ENCODE measurements around the gene ZNF304.
A peak's percentile ranks its signal among the peaks of the same experiment; 100 is the strongest.

ZNF304 gene

DNA sequence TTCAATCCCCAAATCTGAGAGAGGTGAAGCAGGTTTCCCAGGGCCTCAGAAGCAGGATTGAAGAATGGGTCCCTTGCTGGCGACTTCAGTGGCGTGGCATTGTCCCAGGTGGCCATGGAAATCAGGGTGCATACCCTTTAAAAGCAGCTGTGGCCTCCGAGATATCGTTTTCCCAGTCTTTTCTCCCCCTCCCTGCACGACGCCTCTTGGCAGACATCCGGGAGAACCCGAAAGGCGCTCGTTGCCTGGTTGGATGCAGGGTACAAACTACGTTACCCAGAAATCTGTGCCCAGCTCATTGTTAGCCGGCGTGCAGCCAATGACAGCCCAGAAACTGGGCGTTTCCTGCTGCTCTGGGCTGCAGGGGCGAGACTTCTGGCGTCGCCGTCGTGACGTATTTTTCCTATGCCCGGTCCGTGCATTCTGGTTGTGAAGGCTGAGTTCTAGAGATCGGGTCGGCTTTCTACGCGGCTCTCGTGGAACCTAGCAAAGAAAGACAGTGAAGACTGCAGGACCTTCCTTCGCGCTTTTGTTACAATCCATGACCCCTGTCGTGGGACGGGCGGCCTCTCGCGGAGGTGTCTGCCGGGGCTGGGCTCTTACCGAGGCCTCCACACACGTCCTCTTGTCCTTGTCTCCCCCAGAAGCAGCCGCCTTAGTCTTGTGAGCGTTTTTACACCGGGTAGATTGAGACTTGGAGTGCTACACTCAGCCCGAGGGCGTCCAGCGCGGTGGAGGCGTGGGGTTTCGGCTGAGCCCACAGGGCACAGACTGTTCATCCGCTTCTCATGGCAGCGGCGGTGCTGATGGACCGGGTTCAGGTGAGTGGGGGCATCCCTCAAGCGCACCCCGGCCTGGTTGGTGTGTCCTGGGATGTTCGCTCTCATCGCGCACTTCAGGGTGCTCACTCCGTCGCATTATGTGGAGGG, at the start of gene ZNF304:
ZNF304 (plus strand) TSS at position 395 of the 929 bp plus-strand sequence; CDS start at position 789, 394 bp downstream.
- DNase-seq (ENCODE audit: low read depth): peak; percentile 90
- peak within 1 kb of the TSS; percentile 71 for H3K4me3 ChIP-seq (ENCODE audit: low read depth, low read length)
- in situ Hi-C loops (cut with HindIII; ENCODE audit: low sequenced_read_pairs): no loop called here
- TF ChIP-seq, protein P1, sequence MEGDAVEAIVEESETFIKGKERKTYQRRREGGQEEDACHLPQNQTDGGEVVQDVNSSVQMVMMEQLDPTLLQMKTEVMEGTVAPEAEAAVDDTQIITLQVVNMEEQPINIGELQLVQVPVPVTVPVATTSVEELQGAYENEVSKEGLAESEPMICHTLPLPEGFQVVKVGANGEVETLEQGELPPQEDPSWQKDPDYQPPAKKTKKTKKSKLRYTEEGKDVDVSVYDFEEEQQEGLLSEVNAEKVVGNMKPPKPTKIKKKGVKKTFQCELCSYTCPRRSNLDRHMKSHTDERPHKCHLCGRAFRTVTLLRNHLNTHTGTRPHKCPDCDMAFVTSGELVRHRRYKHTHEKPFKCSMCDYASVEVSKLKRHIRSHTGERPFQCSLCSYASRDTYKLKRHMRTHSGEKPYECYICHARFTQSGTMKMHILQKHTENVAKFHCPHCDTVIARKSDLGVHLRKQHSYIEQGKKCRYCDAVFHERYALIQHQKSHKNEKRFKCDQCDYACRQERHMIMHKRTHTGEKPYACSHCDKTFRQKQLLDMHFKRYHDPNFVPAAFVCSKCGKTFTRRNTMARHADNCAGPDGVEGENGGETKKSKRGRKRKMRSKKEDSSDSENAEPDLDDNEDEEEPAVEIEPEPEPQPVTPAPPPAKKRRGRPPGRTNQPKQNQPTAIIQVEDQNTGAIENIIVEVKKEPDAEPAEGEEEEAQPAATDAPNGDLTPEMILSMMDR (IDR thresholded peaks at IDR 0.05; ENCODE audit: low read depth, low read length, missing control alignments): no peak

DNA sequence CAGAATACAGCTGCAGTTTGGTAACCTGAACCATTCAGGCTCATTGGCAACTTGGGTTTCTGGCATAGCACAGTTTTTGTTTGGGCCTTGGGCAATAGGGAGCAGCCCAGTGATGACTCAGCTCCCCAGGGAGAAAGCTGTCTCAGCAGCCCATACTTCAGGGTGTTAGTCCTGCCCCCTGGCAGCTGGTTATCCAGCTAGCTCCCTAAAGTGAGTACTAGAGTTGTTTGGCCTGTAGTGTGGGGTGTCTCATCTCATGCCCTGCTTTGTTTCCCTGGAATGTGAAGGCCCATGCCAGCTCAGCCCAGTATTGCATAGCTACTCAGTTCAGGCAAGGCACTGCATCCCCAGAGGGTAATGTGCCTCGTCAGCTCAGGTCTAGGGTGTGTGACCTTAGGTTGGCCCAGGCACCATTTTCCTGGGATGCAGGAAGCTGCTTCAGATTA, 49.0 kb upstream of the ZNF304 start:
- TF ChIP-seq, protein P1 (IDR thresholded peaks at IDR 0.05; ENCODE audit: low read depth, low read length, missing control alignments): no peak
- DNase-seq (ENCODE audit: low read depth): peak; percentile 49
- H3K4me3 ChIP-seq (ENCODE audit: low read depth, low read length): no peak overlapping the region
- in situ Hi-C loops (cut with HindIII; ENCODE audit: low sequenced_read_pairs): no loop called here

DNA sequence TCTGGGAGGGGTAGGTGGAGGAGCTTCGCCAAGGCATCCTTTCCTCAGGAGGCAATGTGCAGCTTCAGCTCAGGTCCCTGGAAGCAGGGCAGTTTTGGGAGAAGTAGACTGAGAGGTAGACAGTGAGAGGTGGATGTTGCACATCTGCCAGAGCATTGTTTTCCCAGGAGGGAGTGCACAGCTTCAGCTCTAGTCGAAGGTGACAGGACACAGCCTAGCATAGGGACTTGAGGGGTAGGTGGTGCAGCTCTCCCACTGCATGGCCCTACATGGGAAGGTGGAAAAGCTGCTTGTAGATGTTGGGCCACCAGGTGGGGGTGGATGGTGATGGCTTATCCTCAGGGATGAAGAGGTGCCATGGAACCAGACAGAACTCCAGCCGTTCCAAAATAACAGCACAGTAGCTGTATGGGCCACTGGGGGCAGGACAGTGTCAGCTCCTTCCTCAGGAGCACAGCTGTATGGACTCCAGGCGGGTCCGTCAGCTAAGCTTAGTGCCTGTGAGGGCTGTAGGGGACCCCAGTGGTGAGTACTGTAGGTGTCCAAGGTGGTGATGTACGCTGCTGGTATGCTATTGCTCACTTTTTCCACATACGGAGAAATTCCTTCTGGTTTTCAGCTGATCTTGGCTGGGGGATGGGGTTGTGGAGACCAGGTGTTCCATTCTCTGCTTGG, 48.2 kb upstream of the ZNF304 start:
- in situ Hi-C loops (cut with HindIII; ENCODE audit: low sequenced_read_pairs): no loop called here
- TF ChIP-seq, protein P1 (IDR thresholded peaks at IDR 0.05; ENCODE audit: low read depth, low read length, missing control alignments): no peak
- DNase-seq (ENCODE audit: low read depth): no peak
- no peak overlapping the region for H3K4me3 ChIP-seq (ENCODE audit: low read depth, low read length)

DNA sequence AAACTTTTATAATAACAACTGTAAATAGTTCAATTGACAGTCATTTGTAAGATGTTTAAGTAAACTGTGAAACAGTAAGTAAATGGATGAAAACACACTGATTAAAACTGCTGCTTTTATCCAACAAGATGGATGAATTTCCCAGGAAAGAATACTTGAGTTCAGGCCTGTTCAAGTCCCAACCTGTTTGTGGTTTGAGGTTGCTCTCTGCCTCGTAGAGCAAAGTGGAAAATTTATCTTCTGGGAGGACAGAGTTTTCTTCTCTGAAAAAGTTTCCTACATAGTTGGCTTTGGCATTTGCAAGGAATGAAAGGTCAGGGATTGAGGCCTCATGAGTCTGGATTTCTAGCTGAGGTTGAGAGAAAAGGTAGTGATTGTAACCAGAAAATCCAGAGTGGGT, 46.0 kb upstream of the ZNF304 start:
- H3K4me3 ChIP-seq (ENCODE audit: low read depth, low read length): no peak overlapping the region
- in situ Hi-C loops (cut with HindIII; ENCODE audit: low sequenced_read_pairs): no loop called here
- TF ChIP-seq, protein P1 (IDR thresholded peaks at IDR 0.05; ENCODE audit: low read depth, low read length, missing control alignments): no peak

DNA sequence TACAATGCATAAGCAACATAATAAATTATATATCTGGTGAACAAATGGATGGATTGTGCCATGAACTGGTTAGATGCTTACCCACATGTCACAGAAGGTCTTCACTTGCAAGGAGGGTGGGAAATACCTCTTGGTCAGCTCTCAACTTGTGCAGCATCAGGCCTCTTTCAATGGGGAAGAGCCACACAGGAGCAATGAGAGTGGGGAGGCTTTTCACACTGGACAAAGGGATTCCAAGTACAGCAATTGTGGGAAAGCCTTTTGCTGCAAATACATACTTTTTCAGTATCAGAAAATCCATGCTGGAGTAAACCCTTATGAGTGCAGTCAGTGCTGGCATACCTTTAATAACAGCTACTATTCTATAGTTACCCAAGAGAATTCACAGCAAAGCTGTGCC, 42.6 kb upstream of the ZNF304 start:
- in situ Hi-C loops (cut with HindIII; ENCODE audit: low sequenced_read_pairs): no loop called here
- no peak for DNase-seq (ENCODE audit: low read depth)
- no peak overlapping the region for H3K4me3 ChIP-seq (ENCODE audit: low read depth, low read length)
- TF ChIP-seq, protein P1 (IDR thresholded peaks at IDR 0.05; ENCODE audit: low read depth, low read length, missing control alignments): no peak

More for the DNA sequence above, 46.0 kb upstream of the ZNF304 start:
- DNase-seq (ENCODE audit: low read depth): no peak

DNA sequence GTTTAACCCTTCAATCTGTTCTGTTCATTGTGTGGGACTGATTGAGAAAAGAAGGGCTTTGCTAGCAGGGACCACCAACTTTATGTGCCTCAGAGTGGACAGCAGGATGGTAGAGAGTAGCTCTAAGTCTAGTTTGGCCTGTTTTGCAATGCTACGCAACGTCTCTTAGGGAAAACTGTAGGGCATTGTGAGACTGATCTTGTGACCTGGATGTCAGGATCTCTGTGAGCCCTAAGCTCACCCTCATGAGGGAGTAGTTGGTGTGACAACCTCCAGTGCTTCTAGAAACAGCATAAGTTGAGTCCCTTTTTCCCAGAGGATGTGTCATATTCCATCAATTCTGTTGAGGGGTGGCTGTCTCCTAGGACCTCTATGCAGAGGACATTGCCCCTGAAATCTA, 40.3 kb upstream of the ZNF304 start:
- TF ChIP-seq, protein P1 (IDR thresholded peaks at IDR 0.05; ENCODE audit: low read depth, low read length, missing control alignments): no peak
- H3K4me3 ChIP-seq (ENCODE audit: low read depth, low read length): no peak overlapping the region
- no peak for DNase-seq (ENCODE audit: low read depth)
- in situ Hi-C loops (cut with HindIII; ENCODE audit: low sequenced_read_pairs): no loop called here

Data from astrocyte of the cerebellum (primary cell).